Measurements from ENCODE around the gene GCLC.

GCLC gene

GRCh38 chr6:53484476-53485280 is 60.2 kb downstream of the GCLC start (continued):
- no peak for TF ChIP-seq ZNF518A (tag by site-specific recombination; conservative IDR thresholded peaks at IDR 0.05; ENCODE audit: low read depth)
- no peak for TF ChIP-seq TCF7L2 (IDR thresholded peaks at IDR 0.05; ENCODE audit: borderline replicate concordance, low read depth, low read length)
- no peak for TF ChIP-seq ZNF398 (tag by site-specific recombination; IDR thresholded peaks at IDR 0.05)
- TF ChIP-seq KLF1 (tag by site-specific recombination; IDR thresholded peaks at IDR 0.05): no peak
- TF ChIP-seq REPIN1 (tag by site-specific recombination; IDR thresholded peaks at IDR 0.05; ENCODE audit: low read depth): no peak
- 0 out of 2 replicates have a peak, but pooled peaks have one; percentile 52 for TF ChIP-seq ZNF660 (tag by site-specific recombination; IDR thresholded peaks at IDR 0.05)
- no peak for TF ChIP-seq KLF9 (tag by site-specific recombination; IDR thresholded peaks at IDR 0.05; ENCODE audit: low read depth)
- TF ChIP-seq SCRT1 (tag by site-specific recombination; IDR thresholded peaks at IDR 0.05; ENCODE audit: borderline replicate concordance): peak; percentile 91
- TF ChIP-seq ZNF23 (tag by site-specific recombination; IDR thresholded peaks at IDR 0.05; ENCODE audit: borderline replicate concordance): no peak
- TF ChIP-seq ZNF214 (tag by site-specific recombination; IDR thresholded peaks at IDR 0.05; ENCODE audit: borderline replicate concordance): no peak
- TF ChIP-seq ZNF624 (tag by site-specific recombination; IDR thresholded peaks at IDR 0.05): no peak
- peak; percentile 70; the same call in 1 of the 2 replicates for TF ChIP-seq CTCF (tag by site-specific recombination; IDR thresholded peaks at IDR 0.05)
- TF ChIP-seq ZNF335 (tag by site-specific recombination; conservative IDR thresholded peaks at IDR 0.05): 0 out of 2 replicates have a peak, but pooled peaks have one; percentile 21

GRCh38 chr6:53483423-53484353 is 61.2 kb downstream of the GCLC start:
- ChIA-PET CTCF (interaction anchor here (0.6 to 5.5 kb wide), 57 partner anchors 7 to 1197 kb away, joined by 3 to 177 read pairs (median 3); partner anchors contain the start of gene GSTA4), POLR2A (no interaction called here)
- Histone ChIP-seq H3K36me3 (ENCODE audit: control insufficient read depth in 2 of 2, insufficient read depth in 1 of 2, low read length in 2 of 2) (no peaks in the 10 kb centered on the region), H3K27ac (ENCODE audit: extremely low read depth, low read depth, low read length) (no peak overlapping the region), H3K9me3 (ENCODE audit: control insufficient read depth, insufficient read depth, low read depth, low read length) (no peaks in the 10 kb centered on the region), H3K4me3 (ENCODE audit: low read depth, low read length) (no peak overlapping the region), H3K4me1 (ENCODE audit: control insufficient read depth, insufficient read depth, low read length) (peaks cover 6% of the 10 kb centered on the region; the same call in 1 of the 2 replicates)
- TF ChIP-seq PRDM6 (tag by site-specific recombination; IDR thresholded peaks at IDR 0.05): no peak
- TF ChIP-seq ZNF660 (tag by site-specific recombination; IDR thresholded peaks at IDR 0.05): no peak
- TF ChIP-seq ZNF571 (tag by site-specific recombination; IDR thresholded peaks at IDR 0.05): no peak
- TF ChIP-seq ZNF76 (tag by site-specific recombination; IDR thresholded peaks at IDR 0.05; ENCODE audit: borderline replicate concordance, low read depth): no peak
- TF ChIP-seq TSHZ1 (tag by site-specific recombination; IDR thresholded peaks at IDR 0.05; ENCODE audit: borderline replicate concordance): no peak
- TF ChIP-seq OSR2 (tag by site-specific recombination; IDR thresholded peaks at IDR 0.05): no peak
- no peak for TF ChIP-seq ZNF214 (tag by site-specific recombination; IDR thresholded peaks at IDR 0.05; ENCODE audit: borderline replicate concordance)
